ENCODE measurements around the gene AHI1. TPM values are rescaled to one million over a fixed set of nuclear protein-coding genes. Genes with fewer than 3 reads are reported as not detected.
A peak's percentile ranks its signal among the peaks of the same experiment; 100 is the strongest.
"Not testable (repeated sequence)": the region's sequence is repeated elsewhere in the genome, so short reads cannot be mapped to it uniquely, and the experiment has no call there.

AHI1 gene
- total and polyA plus RNA-seq, 11 donors, result 5.7 to 17.1 (median 10.3) TPM

GRCh38 chr6:135496800-135497411 lies 634 bp downstream of the AHI1 start:
- H3K36me3 ChIP-seq, result peaks cover 0 to 2% (median 0%) of the 10 kb centered on the region in 9 donors
- H3K4me1 ChIP-seq, result peaks cover 0 to 24% (median 11%) of the 10 kb centered on the region in 12 donors
- H3K9me3 ChIP-seq, result no peaks in the 10 kb centered on the region
- H3K27ac ChIP-seq, result peak overlapping the region; percentile 82 to 99 (median 94)
- no peak for TF ChIP-seq POLR2A (IDR thresholded peaks at IDR 0.05)
- no peak for TF ChIP-seq CTCF (IDR thresholded peaks at IDR 0.05)
- H3K4me3 ChIP-seq, result peak overlapping the region; percentile 73 to 96 (median 88)
- ATAC-seq (no peak), DNase-seq (no peak)
- intact Hi-C loops (cut with DNase I), result loop anchor here in 2 of 10 donors (1.0 to 10.0 kb wide), 2 partner anchors 788 to 792 kb away; partner anchors contain the start of gene BCLAF1 (in 2 of the 2)
- 1 to 4% (median 1%) methylated on average over 9 of the region's 9 CpGs for WGBS, 4 donors
- H3K27me3 ChIP-seq, result no peaks in the 10 kb centered on the region

GRCh38 chr6:135493218-135493961 lies 4.2 kb downstream of the AHI1 start:
- no peak overlapping the region for H3K4me3 ChIP-seq
- peaks cover 0 to 15% (median 7%) of the 10 kb centered on the region in 12 donors for H3K4me1 ChIP-seq
- ATAC-seq (no peak), DNase-seq (no peak)
- TF ChIP-seq CTCF (IDR thresholded peaks at IDR 0.05), result no peak
- no peak for TF ChIP-seq POLR2A (IDR thresholded peaks at IDR 0.05)
- H3K27me3 ChIP-seq, result no peaks in the 10 kb centered on the region
- no peaks in the 10 kb centered on the region for H3K9me3 ChIP-seq
- H3K27ac ChIP-seq, result no peak overlapping the region
- intact Hi-C loops (cut with DNase I), result loop anchor here in 1 of 10 donors (10.0 kb wide), 1 partner anchor 791 kb away; the partner anchor contains the start of gene BCLAF1
- peaks cover 0 to 37% (median 30%) of the 10 kb centered on the region in 9 donors for H3K36me3 ChIP-seq
- WGBS, 4 donors, result 97 to 98% (median 97%) methylated on average over 10 of the region's 10 CpGs

- Histone ChIP-seq H3K36me3 (peaks cover 0 to 65% (median 39%) of the 10 kb centered on the region in 9 donors), H3K4me1 (no peaks in the 10 kb centered on the region), H3K27me3 (no peaks in the 10 kb centered on the region), H3K9me3 (no peaks in the 10 kb centered on the region), H3K4me3 (no peak overlapping the region), H3K27ac (no peak overlapping the region)
- no peak for TF ChIP-seq POLR2A (IDR thresholded peaks at IDR 0.05)
- TF ChIP-seq CTCF (IDR thresholded peaks at IDR 0.05), result no peak
- 93 to 97% (median 95%) methylated on average over 3 of the region's 3 CpGs for WGBS, 4 donors
- DNase-seq (no peak), ATAC-seq (no peak)
- intact Hi-C loops (cut with DNase I), result loop anchor here in 1 of 10 donors (10.0 kb wide), 1 partner anchor 794 kb away; the partner anchor contains the start of gene BCLAF1
These were observed 7.2 kb downstream of the AHI1 start for GRCh38 chr6:135490381-135490780.

GRCh38 chr6:135488023-135488422 lies 9.5 kb downstream of the AHI1 start:
- Histone ChIP-seq H3K27me3 (no peaks in the 10 kb centered on the region), H3K9me3 (peaks cover 0 to 20% (median 5%) of the 10 kb centered on the region in 12 donors), H3K4me3 (no peak overlapping the region), H3K36me3 (peaks cover 0 to 87% (median 58%) of the 10 kb centered on the region in 9 donors), H3K4me1 (no peaks in the 10 kb centered on the region), H3K27ac (no peak overlapping the region)
- intact Hi-C loops (cut with DNase I), result no loop called here
- ATAC-seq (no peak), DNase-seq (no peak)
- no peak for TF ChIP-seq CTCF (IDR thresholded peaks at IDR 0.05)
- no peak for TF ChIP-seq POLR2A (IDR thresholded peaks at IDR 0.05)
- 87 to 93% (median 90%) methylated on average over 3 of the region's 3 CpGs for WGBS, 4 donors

- H3K4me1 ChIP-seq; H3K27me3 ChIP-seq; H3K27ac ChIP-seq; intact Hi-C loops (cut with DNase I); H3K4me3 ChIP-seq; ATAC-seq; DNase-seq: not testable (repeated sequence)
- WGBS, 4 donors, result 97 to 100% (median 98%) methylated on average over 2 of the region's 2 CpGs
- Histone ChIP-seq H3K36me3 (peaks cover 0 to 93% (median 42%) of the 10 kb centered on the region in 9 donors), H3K9me3 (peaks cover 0 to 47% (median 26%) of the 10 kb centered on the region in 12 donors)
These were observed 13.6 kb downstream of the AHI1 start for GRCh38 chr6:135483903-135484302.

Data from heart left ventricle (tissue), 16 donors.